Activated effector memory CD4-positive, alpha-beta T cell treated with anti-CD3 and anti-CD28 coated beads, Interleukin-2, amount 50 U/mL, for 16 hours (primary cell): ENCODE measurements around the gene SCNN1A.

Experiments
- DNase-seq: peaks from one replicate; pipeline ENCODE4 v3.0.0-alpha.2; 2020

The SCNN1A gene

DNA sequence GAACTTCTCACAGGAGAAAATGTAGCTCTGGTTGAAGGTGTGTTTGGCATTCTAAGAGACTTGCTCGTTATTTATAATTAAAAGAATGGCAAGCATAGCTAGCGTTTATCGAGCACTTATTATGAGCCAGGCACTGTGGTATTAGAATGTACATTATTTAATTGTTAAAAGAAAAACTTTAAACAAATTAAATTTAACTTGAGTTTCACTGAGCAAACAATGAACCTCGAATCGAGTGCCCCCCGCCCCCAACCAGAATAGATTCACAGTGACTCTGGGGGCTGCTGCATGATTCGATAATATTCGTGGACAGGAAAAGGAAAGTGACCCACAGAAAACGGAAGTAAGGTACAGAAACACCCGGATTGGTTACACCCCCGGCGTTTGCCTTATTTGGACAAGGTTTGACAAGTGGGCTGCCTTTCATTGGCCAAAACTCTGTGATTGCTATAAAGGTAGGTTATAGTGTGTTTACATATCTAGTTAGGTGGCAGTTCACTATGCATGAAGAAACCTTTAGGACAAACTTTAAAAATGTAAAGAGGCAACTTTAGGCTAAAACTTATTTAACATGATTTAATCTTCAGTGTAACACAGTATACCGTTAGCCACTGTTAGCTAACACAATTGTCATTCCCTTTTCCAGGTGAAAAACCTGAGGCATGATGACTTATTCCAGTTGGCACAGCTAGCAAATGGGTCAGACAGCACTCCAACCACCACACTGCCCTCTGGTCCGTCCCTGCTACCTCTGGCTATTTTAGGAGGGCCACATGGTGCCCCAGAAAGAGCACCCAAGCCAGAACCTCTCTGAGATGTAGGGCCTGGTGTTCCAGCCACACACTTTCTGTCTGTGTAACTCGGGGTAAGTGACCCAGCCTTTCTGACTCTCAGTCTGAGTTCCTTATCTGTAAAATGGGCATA is 7.1 kb downstream of the SCNN1A start:
- no peak for DNase-seq

DNA sequence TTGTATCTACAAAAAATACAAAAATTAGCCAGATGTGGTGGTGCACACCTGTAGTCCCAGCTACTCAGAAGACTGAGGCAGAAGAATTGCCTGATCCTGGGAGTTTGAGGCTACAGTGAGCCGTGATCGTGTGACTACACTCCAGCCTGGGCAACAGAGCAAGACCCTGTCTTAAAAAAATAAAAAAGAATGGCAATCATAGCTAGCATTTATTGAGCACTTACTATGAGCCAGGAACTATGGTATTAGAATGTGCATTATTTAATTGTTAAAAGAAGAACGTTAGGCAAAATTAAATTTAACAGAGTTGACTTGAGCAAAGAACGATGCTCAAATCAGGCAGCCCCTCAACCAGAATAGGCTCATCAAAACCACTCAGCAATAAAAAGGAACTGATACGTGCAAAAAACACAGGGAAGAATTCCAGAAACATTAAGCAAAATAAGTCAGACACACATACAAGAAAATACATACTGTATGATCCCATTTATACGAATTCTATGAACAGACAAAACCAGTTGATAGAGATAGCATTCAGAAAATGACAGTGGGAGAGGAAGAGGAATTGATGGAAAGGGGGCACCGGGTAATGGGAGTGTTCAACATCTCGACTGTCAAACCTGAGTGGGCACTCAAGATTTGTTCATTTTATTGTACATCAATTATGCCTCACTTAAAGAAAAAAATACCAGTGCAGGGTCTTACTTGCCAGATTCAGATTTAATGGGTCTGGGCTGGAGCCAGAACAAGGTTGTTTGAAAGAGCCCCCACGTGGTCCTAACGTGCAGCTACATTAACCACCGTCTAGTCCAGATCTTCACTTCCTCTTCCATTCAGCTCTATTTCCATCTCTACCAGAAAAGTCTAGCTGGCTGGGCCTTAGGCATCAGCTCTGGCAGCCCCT is 8.0 kb downstream of the SCNN1A start:
- DNase-seq, result no peak

DNA sequence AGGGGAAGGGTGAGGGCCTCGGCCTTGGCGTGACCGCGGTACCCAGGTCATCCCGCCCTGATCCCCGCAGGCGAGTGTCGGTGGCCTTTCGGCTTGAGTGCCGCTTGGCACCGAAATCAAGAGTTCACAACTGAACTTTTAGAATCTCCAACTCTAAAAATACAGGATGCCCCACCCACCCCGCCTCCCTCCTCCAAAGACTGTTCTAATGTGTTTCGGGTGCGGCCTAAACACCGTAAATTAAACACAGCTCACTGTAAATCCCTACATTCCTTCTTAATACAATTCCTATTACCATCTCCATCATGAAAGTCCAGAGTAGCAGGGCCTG is 11.4 kb downstream of the SCNN1A start:
- no peak for DNase-seq

DNA sequence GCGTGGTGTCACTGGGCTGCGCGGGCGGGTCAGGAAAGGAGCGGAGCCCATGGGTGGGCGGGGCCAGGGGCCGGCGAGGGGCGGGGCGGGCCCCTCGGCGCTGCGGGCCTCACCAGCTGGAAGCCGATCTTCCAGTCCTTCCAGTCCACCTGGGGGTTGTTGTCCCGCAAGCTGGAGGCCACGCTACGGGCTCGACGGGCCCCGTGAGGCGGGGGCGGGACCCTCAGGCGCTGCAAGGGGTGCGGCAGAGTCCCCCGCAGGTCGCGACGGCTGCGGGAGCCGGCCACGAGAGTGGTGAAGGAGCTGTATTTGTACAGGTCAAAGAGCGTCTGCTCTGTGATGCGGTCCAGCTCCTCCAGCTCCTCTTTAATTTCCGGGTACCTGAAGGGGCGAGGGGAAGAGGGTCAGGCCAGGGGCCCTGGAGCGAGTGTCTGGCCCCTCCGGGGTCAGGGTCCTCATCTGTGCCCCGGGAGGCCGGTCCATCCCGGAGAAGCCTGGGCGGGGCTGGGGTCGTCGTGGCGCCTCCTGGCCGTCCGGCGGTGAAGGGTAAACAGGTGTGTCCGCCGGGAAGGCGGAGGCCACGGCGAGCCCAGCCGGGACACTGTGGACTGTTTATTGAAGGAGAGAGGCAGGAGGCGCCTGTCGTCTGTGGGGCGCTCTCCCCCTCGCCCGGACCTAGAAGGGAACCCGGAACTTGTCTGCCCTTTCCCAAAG is 11.9 kb downstream of the SCNN1A start:
- peak; percentile 87 for DNase-seq

DNA sequence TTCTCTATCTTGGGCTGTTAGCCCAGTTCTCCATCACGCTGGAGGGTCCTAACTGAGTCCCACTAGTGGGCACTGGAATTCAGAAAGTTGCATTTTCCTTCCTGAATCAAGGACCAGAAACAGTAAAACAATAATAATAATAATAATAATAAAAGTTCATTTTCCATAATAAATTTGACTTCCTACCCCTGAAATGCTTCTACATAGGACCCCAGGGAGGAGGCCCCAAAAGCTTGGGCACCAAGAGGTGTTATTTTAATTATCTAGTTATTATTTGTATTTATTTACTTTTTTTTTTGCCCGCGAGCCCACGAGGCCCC is 12.4 kb downstream of the SCNN1A start:
- DNase-seq, result no peak

DNA sequence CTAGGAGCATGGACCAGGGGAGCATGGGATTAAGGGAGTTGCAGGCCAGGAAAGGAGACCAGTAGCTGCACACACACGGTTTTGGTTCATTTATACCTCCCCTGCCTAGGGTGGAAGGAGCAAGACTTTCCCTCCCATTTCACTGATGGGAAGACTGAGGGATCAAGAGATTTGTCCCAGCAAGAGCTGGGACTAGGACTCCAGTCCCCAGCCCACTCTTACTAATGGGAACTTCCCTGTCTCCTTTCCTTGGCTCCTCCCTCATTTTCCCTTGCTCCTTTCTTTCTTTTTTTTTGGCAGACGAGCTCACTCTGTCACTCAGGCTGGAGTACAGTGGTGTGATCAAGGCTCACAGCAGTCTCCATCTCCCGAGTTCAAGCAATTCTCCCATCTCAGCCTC is 13.0 kb downstream of the SCNN1A start:
- DNase-seq, result no peak

DNA sequence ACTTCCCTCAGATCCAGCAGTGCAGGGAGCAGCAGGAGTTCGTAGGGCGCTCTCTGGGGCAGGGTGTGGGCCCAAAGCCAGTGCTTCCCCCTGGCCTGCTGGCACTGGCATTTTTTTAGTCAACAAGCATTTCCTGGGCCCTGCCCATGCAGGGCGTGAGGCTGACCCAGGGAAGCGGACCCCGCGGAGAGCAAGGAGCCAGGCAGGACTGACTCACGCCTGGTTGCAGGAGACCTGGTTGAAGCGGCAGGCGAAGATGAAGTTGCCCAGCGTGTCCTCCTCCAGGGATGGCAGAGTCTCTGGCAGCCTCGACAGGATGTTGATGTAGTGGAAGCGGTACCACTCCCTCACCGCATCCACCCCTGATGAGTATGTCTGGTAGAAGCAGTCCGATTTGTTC is 13.5 kb downstream of the SCNN1A start:
- DNase-seq, result no peak

DNA sequence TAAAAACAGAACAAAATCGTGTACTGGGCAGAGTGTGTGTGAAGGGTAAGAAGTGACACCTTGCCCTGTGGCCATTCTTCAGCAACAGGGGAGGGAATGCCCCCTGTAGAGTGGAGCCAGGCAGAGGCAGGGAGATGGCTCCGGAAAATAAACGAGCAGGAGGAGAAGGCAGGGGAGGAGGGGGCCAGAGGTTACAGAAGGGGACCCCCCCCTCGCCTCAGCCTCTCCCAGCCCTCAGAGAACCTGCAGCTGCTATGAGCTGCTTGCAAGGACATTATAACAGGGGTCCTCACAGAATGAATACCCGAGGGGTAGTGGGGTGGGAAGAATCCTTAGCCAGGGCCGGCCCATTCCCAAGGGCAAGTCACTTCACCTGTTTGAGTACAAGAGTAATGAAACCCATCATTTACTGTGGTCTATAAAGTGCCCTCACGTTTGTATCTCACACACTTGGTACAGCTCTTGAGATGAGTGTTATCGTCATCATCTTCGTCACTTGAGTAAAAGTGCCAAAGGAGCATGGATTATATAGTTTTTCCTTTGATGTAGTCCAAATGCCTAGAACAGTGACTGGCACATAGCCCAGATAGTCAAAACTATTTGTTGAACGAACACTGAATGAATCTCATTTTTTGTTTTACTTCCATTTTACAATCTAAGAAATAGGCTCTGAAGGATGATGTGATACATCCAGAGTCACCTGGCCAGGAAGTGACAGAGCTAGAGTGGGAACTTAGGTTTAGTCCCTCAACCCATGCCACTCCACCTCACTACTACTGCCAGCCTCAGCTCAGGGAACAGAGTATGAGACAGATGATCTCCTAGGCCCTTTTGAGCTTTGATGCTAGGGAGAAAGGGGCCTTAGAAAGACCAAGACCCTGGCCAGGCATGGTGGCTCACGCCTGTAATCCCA is 14.5 kb downstream of the SCNN1A start:
- no peak for DNase-seq

DNA sequence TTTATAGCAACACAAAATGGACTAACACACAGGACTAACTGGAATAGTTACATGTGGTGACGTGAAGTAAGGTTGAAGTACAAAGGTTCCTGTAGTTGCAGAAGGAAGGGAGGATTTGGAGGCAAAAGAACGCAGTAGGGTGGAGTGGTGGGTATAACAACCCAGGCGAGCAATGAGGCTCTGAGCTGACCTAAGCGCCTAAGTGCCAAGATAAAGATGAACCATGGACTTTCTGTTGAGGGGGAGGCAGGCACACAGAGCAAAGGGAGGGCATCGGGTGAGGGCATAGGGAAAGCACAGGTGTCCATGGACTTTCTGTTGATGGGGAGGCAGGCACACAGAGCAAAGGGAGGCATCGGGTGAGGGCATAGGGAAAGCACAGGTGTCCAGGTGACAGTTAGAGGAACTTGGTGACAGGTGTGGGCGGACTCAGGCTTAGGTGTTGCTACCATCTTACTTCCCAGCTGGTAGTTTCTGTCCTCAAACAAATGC is 15.2 kb downstream of the SCNN1A start:
- DNase-seq, result no peak

DNA sequence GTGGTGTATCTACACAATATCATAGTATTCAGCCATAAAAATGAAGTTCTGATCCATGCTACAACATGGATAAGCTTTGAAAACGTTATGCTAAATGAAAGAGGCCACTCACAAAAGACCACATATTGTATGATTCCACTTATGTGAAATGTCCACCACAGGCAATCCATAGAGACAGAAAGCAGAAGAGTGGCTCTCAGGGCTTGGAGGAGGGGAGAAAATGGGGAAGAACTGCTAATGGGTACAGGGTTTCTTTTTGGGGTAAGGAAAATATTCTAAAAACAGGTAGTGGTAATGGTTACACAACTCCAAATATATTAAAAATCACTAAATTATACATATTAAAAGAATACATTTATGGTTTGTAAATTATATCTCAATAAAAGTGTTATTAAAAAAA is 16.5 kb downstream of the SCNN1A start:
- DNase-seq, result no peak

DNA sequence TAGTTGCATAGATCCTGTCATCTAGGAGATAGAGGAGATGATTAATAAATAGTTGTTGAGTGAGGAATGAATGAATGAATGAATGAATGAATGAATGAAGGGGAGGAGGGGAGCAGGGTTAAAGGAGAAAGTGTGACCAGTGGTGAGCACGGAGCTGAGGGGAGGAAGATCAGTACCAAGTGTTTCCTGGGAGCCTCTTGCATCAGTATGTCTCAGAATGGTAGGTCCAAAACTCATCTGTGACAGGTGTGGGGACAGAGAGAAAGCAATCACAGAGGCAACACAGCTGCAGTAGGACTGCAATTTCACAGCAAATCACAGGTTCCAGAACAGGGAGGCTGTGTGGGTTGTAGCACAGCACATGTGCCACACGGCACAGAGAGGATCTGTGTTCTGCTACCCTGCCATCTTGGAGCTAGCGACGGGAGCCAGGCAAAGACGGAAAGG is 19.0 kb downstream of the SCNN1A start:
- DNase-seq, result no peak

DNA sequence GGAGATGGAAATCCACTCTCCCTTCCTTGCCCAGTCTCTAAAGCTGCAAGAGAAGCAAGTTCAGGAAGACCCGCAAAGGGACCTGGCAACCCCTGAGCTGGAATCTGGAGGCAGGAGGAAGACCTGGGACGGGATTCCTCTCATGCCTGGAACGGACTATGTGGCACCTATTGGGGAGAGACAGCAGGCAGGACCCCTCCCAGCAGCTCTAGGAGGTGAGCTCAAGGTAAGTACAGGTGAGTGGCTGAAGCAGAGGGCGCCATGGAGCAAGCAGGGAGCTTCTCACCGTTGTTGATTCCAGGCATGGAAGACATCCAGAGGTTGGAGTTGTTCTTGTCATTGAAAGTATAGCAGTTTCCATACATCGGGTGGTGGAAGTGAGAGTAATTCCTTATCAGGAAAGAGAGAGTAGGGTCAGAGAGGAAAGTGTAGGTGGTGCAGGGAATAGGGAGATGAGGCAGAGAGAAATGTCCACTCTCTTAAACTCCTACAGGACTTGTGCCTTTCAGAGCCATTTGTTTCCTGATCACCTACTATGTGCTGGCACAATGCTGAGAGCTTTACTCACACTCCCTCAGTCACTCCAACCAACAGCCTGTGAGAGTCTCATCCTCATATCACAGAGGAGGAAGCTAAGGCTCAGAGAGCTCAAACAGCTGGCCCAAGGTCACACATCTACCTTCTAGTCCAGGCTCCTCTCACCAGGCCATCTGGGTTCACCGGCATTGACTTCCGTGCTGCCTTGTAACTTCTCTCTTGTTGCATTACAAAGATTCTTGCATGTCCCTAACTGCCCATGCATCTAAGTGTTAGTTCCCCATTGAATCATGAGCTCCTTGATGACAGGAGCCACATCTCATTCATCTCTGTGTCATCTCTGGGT is 19.6 kb downstream of the SCNN1A start:
- no peak for DNase-seq

DNA sequence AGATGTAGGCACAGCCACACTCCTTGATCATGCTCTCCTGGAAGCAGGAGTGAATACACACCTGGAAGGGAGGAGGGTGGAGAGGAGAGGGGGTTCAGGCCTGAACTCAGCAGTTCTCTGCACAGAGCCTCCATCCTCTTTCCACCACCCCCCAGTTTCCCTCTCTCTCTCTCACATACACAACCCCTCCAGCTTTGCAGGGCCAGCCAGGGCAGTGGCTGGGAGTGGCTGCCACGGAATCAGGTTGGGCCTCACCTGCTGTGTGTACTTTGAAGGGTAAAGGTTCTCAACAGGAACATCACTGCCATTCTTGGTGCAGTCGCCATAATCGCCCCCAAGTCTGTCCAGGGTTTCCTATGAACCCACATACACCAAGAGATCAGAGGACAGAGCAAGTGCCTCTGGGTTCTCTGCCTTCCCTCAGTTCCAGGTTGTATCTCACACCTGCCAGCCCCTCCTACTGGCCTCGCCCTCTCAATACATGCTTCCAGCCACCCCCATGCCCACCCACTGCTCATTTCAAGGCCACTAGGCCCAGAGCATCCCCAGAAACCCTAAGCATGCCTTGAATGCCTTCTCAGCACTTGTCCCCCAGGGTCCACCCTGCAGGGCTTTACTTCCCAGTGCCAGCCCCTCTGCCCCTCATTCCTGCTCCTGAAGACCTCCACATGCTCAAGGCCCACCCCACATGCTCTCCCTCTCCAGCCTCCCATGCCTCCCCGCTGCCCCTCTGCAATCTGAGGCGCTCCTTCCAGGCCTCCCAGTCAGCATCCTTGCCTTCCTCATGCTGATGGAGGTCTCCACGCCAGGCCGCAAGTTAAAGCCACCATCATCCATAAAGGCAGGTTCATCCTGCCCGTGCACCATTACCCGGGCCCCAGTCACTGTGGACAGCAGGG is 20.6 kb downstream of the SCNN1A start:
- DNase-seq, result no peak

DNA sequence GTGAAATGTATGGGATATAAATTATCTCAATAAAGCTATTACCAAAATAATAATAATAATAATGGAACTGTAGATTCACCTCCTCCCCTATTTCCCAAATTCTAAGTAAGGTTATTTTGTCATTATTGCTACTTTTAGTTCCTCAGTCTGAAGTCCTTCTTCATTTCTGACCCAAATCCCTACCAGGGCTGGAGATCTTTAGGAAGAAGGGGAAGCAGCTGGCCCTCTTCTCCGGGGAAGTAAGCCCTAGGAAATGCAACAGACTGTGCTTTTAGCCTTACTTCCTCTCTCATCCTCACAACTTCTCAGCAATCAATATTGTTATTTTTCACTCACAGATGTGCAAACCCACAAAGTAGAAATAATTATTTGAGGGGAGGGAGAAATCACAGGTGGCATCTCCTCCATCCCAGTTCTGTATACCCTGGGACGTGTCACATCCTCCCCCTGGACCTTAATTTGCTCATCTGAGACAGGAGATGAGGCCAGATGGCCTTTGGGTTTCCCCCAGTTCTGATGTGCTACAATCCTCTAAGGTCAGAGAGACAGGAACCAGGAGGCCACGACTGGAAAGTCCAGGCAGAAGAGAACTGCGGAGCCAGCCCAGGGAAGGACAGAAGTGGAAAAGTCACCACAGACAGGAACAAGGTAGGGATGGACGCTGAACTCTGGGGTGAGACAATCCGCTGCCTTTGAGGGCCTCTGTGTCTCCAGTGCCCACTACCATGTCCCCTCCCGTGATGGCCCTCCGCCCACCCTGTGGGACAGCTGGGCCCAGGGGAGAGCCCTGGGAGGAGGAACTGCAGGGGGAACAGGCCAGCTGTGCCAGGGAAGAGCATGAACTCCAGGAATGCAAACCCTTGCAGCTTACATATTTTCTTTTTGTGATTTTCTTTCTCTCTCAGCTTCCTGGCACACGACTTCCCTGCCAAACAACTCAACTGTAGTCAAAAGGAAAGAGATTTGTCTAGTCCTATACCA is 22.9 kb downstream of the SCNN1A start:
- no peak for DNase-seq

DNA sequence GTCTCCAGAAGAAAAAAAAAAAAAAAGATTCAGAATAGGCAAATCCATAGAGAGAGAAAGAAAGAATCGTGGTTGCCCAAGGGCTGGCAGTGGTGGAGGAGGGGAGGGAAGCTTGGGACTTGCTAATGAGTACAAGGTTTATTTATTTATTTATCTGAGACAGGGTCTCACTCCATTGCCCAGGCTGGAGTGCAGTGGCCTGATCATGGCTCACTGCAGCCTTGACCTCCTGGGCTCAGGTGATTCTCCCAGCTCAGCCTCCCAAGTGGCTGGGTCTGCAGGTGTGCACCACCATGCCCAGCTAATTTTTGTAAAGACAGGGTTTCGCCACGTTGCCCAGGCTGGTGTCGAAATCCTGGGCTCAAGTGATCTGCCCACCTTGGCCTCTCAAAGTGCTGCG is 23.7 kb downstream of the SCNN1A start:
- no peak for DNase-seq

DNA sequence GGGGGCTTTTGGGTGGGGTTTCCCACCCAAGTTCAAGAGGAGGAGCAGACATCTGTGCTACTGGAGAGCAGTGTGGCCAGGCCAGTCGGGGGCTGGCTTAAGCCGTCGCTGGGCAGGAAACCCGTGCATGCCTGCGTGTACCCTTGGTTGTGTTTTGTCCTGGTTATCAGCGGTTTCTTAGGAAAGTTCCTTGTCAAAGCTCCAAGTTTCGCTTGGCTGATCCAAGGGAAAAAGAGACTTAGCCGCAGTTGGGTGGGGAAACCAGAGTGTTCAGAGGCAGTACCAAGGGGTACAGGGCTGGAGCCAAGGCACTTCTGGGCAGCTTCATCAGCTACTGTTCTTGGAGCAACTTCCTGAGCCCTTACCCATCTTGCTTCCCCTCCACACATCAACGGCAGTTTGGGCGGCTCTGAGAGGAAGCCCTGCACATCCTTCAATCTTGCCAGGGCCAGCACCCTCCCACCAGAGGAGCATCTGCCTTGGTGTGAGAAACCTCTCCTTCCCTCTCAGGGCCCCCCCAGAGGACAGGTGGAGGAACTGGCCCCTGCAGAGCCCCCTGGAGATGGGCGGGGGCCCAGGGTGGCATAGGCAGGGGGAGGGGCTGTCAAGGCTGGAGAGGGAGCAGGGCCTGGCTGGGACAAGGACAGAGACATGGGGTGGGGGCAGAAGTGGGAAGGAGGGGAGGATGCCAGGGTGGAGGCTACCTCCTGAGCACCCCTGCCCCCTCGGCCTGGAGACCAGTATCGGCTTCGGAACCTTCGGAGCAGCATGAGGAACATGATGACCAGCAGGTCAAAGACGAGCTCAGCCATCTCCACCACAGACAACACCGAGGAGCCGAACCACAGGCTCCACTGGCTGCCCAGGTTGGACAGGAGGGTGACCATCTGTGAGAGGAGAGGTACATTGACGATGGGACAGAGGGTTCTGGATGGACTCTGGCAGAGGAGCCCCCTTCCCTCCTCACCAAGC is 27.7 kb downstream of the SCNN1A start:
- no peak for DNase-seq

DNA sequence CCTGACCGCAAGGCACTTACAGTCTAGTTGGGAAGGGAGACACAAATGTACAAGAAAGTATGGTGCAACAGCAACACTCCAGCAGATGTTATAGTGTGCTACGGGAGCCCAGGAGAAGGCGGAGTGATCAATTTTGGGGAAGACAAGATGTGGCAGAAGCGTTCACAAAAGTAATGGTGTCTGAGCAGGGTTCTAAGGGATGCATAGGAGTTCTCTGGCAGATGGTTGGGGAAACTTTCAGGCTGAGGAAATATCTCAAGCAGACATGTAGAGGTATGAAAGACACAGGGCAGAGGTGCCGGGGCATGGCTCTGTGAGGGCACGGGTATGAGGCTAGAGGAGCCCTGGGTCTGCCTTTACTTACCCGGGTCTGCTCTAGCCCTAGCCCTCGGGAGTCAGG is 28.4 kb downstream of the SCNN1A start:
- DNase-seq, result no peak
